Glutamatergic neuron (in vitro differentiated cells): Measurements from ENCODE around the gene TSC22D2. TPM values are rescaled to one million over a fixed set of nuclear protein-coding genes. Genes with fewer than 3 reads are reported as not detected.

Experiments used
- DNase-seq: peaks from one replicate; pipeline ENCODE4 v3.0.0; 2022
- H3K27ac Mint-ChIP-seq: one replicate; pipeline ENCODE4 v1.8.0; 2020; ENCODE audit warnings: mild to moderate bottlenecking, mixed read lengths, inconsistent platforms; ENCODE audit not compliant: unreplicated experiment
- H3K27me3 Mint-ChIP-seq: one replicate; pipeline ENCODE4 v1.8.0; 2020; ENCODE audit warnings: mild to moderate bottlenecking, moderate library complexity, mixed read lengths, inconsistent platforms; ENCODE audit not compliant: unreplicated experiment
- H3K36me3 Mint-ChIP-seq: one replicate; pipeline ENCODE4 v1.8.0; 2020; ENCODE audit warnings: mild to moderate bottlenecking, mixed read lengths, inconsistent platforms; ENCODE audit not compliant: unreplicated experiment
- H3K4me1 Mint-ChIP-seq: one replicate; pipeline ENCODE4 v1.8.0; 2020; ENCODE audit warnings: mild to moderate bottlenecking, low read depth, mixed read lengths, inconsistent platforms; ENCODE audit not compliant: unreplicated experiment
- H3K4me3 Mint-ChIP-seq: one replicate; pipeline ENCODE4 v1.8.0; 2020; ENCODE audit warnings: mild to moderate bottlenecking, mixed read lengths, inconsistent platforms; ENCODE audit not compliant: unreplicated experiment
- H3K9me3 Mint-ChIP-seq: one replicate; pipeline ENCODE4 v1.8.0; 2020; ENCODE audit warnings: mild to moderate bottlenecking, moderate library complexity, mixed read lengths, inconsistent platforms; ENCODE audit not compliant: unreplicated experiment
- total RNA-seq: library from RNA; stranded (reverse); fragmentation: NEBNext Ultra II Directional; extraction: Animal tissue kit (Norgen Biotek cat#: 25700); gene quantifications from one replicate; pipeline ENCODE4 v1.2.1, GENCODE V29; 2021; ENCODE audit not compliant: unreplicated experiment
- TF ChIP-seq, protein P1 (sequence below): fragments of 200-600 bp; sonication (generic); IDR thresholded peaks from one replicate; pipeline ENCODE4 v1.5.0; 2021; ENCODE audit not compliant: partially characterized antibody, unreplicated experiment

The TSC22D2 gene
- total RNA-seq, 1 donor from 2014 or later: 87.3 TPM

GRCh38 chr3:150461399-150461798 is 53.3 kb downstream of the TSC22D2 start:
- Mint-ChIP-seq H3K4me1 (no peaks in the 10 kb centered on the region), H3K36me3 (no peaks in the 10 kb centered on the region), H3K27me3 (no peaks in the 10 kb centered on the region), H3K9me3 (peaks cover under 1% of the 10 kb centered on the region), H3K27ac (no peak overlapping the region), H3K4me3 (no peak overlapping the region)
- no peak for DNase-seq
- TF ChIP-seq, protein P1, sequence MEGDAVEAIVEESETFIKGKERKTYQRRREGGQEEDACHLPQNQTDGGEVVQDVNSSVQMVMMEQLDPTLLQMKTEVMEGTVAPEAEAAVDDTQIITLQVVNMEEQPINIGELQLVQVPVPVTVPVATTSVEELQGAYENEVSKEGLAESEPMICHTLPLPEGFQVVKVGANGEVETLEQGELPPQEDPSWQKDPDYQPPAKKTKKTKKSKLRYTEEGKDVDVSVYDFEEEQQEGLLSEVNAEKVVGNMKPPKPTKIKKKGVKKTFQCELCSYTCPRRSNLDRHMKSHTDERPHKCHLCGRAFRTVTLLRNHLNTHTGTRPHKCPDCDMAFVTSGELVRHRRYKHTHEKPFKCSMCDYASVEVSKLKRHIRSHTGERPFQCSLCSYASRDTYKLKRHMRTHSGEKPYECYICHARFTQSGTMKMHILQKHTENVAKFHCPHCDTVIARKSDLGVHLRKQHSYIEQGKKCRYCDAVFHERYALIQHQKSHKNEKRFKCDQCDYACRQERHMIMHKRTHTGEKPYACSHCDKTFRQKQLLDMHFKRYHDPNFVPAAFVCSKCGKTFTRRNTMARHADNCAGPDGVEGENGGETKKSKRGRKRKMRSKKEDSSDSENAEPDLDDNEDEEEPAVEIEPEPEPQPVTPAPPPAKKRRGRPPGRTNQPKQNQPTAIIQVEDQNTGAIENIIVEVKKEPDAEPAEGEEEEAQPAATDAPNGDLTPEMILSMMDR: no peak

DNA sequence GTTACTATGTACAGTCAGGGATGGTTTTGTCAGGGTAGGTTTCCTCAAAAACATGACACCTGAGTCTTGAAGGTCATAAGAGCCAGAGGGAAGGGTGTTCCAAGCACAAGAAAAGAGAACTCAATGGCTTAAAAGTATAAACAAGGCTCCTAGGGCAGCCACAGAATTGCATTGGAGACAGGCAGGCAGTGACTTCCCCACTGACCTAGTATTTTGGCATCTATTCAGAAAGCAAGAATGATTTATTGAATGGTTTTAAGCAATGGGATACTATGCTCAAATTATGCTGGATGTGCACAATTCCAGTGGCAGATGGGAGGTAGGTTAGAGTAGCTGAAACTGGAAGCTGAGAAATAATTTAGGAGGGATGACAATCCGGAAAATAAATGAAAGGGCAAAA is 54.0 kb downstream of the TSC22D2 start:
- H3K4me3 Mint-ChIP-seq: no peak overlapping the region
- no peaks in the 10 kb centered on the region for H3K27me3 Mint-ChIP-seq
- no peaks in the 10 kb centered on the region for H3K4me1 Mint-ChIP-seq
- no peak overlapping the region for H3K27ac Mint-ChIP-seq
- DNase-seq: no peak
- TF ChIP-seq, protein P1: no peak
- peaks cover 3% of the 10 kb centered on the region for H3K9me3 Mint-ChIP-seq
- H3K36me3 Mint-ChIP-seq: no peaks in the 10 kb centered on the region

DNA sequence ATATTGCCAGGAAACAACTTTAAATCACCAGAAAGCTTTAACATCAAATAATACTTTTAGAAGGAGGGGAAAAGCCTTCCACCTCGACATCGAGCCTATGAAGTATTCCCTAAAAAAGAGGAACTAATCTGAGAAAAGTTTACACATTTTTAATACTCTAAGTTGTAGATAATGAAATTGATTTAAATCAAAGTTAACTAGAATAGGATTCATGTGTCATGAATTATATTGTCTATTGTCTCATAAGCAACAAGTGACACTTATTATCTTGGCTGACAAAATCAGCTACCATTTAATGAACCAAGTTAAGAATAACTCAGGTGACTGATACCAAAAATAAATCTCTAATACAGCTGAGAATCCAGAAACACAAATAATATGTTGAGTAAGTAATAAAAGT is 56.6 kb downstream of the TSC22D2 start:
- H3K9me3 Mint-ChIP-seq: peaks cover 3% of the 10 kb centered on the region
- no peaks in the 10 kb centered on the region for H3K36me3 Mint-ChIP-seq
- no peak overlapping the region for H3K4me3 Mint-ChIP-seq
- H3K4me1 Mint-ChIP-seq: no peaks in the 10 kb centered on the region
- H3K27ac Mint-ChIP-seq: no peak overlapping the region
- no peaks in the 10 kb centered on the region for H3K27me3 Mint-ChIP-seq
- TF ChIP-seq, protein P1: no peak
- no peak for DNase-seq

DNA sequence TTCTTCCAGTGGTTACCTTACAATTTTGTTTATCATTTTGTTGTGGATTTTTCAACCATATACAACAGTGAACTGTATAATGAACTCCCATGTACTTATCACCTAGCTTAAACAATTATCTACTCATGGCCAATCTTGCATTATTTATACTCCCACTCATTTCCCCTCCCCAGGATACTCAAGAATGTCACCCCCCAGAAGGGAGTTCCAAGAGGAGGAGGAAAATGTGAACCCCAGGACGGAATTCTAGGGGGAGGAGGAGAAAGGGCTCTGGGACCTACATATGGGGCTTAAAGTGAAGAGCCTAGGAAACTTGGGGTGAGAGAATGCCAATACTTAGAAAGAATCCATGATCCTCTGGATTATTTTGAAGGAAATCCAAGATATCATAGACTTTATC is 59.3 kb downstream of the TSC22D2 start:
- Mint-ChIP-seq H3K9me3 (peaks cover 3% of the 10 kb centered on the region), H3K27ac (no peak overlapping the region), H3K27me3 (no peaks in the 10 kb centered on the region), H3K4me1 (no peaks in the 10 kb centered on the region), H3K4me3 (no peak overlapping the region), H3K36me3 (no peaks in the 10 kb centered on the region)
- TF ChIP-seq, protein P1: no peak
- DNase-seq: no peak

DNA sequence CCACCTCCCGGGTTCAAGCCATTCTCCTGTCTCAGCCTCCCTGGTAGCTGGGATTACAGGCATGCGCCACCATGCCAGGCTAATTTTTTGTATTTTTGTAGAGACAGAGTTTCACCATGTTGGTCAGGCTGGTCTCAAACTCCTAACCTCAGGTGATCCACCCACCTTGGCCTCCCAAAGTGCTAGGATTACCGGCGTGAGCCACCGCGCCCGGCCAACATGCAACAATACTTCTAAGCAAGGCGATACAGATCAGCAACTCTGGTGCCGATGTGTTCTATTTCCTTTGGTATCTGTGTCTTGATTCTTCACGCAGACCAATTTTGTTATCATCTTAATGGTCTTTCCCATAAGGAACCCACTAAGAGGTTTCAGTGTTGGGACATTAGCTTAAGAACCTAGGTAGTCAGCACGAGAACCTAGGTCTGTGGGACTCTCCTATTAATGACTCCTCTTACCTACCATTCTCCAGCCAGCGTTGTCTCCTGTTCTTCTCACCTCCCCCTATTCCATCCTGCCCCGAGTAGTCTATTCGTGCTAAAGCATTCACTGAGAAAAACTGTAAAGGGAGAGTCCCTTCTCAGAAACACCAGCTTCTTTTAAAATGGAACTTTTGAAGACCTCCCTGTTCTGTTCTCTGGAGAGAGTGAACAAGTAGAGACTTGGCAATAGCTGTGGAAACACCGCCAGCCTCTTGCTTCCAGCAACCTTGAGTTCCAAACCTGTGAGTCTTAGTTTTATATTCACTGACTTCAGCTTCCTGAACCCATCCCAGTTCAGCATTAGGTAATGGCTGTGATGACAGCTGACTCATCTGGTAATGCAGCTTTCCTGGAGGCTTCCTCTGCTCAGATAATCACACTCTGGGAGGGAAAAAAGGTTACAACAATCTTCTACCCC is 61.2 kb downstream of the TSC22D2 start:
- H3K27me3 Mint-ChIP-seq: no peaks in the 10 kb centered on the region
- DNase-seq: no peak
- H3K4me1 Mint-ChIP-seq: no peaks in the 10 kb centered on the region
- H3K4me3 Mint-ChIP-seq: no peak overlapping the region
- H3K27ac Mint-ChIP-seq: no peak overlapping the region
- TF ChIP-seq, protein P1: no peak
- peaks cover 3% of the 10 kb centered on the region for H3K9me3 Mint-ChIP-seq
- H3K36me3 Mint-ChIP-seq: no peaks in the 10 kb centered on the region
